AG10803 (cell line): Measurements from ENCODE around the gene HAUS6.
"Not testable (repeated sequence)": the region's sequence is repeated elsewhere in the genome, so short reads cannot be mapped to it uniquely, and the experiment has no call there.

Source experiments
- DNase-seq: peaks from one replicate; pipeline ENCODE4 v3.0.0; 2010; ENCODE audit warnings: low read depth
- H3K4me3 ChIP-seq: 2 replicates; pipeline ENCODE4 v1.5.1; 2011; ENCODE audit warnings: mild to moderate bottlenecking, low read length, control low read depth
- CTCF ChIP-seq: conservative IDR thresholded peaks from 2 replicates; pipeline ENCODE4 v1.5.1; 2011; ENCODE audit warnings: mild to moderate bottlenecking, low read length, control low read depth, inconsistent platforms

HAUS6 gene

DNA sequence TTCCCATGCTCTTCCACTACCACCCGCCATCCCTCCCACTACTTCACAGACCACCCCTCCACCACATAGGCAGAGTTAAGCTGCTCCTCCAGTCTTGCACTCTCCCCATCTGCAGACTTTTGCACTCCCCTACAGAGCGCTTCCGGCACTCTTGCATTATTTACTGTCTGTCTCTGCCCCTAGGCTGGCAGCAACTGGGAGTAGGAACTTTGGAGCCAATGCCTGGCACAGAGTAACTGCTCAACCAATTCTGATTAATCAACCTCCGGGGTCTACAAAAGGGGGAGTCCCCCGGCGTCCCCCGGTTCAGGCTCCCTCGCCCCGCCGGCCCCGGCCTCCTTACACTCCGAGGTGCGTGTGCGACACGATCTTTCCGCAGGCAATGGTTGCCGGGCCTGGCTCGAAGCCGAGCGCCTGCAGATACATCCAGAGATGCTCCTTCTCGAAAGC, 498 bp downstream of the HAUS6 start:
- DNase-seq: no peak
- TF ChIP-seq CTCF: no peak
- peak overlapping the region; percentile 81 for H3K4me3 ChIP-seq

GRCh38 chr9:19101203-19101602, 1.5 kb downstream of the HAUS6 start:
- H3K4me3 ChIP-seq: peak overlapping the region; percentile 24; the same call in 1 of the 2 replicates
- DNase-seq: no peak
- TF ChIP-seq CTCF: no peak

- H3K4me3 ChIP-seq, DNase-seq: not testable (repeated sequence)
These were observed 5.3 kb downstream of the HAUS6 start for GRCh38 chr9:19097431-19097830.

DNA sequence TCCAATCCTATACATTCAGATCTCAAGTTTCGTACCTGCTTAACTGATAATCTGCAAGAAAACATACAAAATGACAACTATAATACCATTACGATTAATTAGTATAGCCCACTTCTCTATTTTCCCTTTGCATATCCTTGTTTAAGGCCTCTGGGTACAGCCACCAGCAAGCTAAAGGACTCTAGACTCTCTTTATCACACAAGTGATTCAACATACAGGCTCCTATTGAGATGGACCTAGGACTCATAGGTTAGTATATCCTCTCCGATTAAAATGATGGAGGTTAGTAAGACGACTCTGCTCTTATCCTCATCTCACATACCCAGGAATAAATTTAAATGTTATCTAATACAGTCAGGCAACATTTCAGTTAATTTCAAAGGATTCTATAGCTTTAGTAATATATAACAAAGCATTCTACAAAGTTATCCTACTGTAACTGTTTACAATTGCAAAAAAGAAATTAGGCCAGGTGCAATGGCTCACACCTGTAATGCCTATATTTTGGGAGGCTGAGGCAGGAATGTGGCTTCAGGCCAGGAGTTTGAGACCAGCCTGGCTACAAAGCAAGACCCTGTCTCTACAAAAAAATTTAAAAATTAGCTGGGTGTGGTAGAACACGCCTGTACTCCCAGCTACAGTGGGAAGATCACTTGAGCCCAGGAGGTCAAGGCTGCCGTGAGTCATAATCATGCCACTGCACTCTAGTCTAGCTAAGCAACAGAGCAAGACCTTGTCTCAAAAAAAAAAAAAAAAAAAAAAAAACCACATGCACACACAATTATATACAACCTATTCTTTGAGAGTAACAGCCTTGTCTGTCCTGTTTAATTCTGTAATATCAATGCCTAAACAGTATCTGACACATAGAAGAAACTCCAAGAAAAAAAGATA, 15.4 kb downstream of the HAUS6 start:
- no peak for TF ChIP-seq CTCF
- no peak for DNase-seq

GRCh38 chr9:19085295-19085694, 17.4 kb downstream of the HAUS6 start:
- H3K4me3 ChIP-seq: no peak overlapping the region
- peak; percentile 29; the same call in 1 of the 2 replicates for TF ChIP-seq CTCF
- DNase-seq: peak; percentile 27

More for the DNA sequence above, 15.4 kb downstream of the HAUS6 start:
- no peak overlapping the region for H3K4me3 ChIP-seq

DNA sequence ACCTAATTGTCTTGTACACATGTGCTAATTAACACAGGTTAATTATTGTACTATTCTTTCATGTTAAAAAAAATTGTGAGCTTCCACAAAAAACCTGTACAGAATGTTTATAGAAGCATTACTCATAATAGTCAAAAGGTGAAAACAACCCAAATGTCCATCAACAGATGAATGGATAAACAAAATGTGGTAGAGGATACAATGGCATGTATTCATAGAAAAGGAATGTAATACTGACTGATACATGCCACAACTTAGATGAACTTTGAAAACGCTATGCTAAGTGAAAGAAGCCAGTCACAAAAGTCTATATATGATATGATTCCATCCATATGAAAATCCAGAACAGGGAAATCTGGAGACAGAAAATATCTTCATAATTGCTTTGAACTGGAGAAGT, 27.9 kb downstream of the HAUS6 start:
- DNase-seq: no peak
- H3K4me3 ChIP-seq: no peak overlapping the region
- TF ChIP-seq CTCF: no peak

- no peak for TF ChIP-seq CTCF
- H3K4me3 ChIP-seq: no peak overlapping the region
- DNase-seq: no peak
These were observed 28.5 kb downstream of the HAUS6 start for GRCh38 chr9:19074229-19074628.
